KOPT-K1 (cell line): ENCODE results near the gene LTBP2.
"Not testable (repeated sequence)": the region's sequence is repeated elsewhere in the genome, so short reads cannot be mapped to it uniquely, and the experiment has no call there.

Experiments
- H3K27ac ChIP-seq: fragments of 200-600 bp; sonication (generic); 2 replicates; pipeline ENCODE4 v1.5.1; 2016; ENCODE audit warnings: antibody characterized with exemption, mild to moderate bottlenecking, low read depth, low read length; ENCODE audit not compliant: poor library complexity, severe bottlenecking
- H3K36me3 ChIP-seq: fragments of 200-600 bp; sonication (generic); 2 replicates; pipeline ENCODE4 v1.5.1; 2017; ENCODE audit warnings: antibody characterized with exemption, mild to moderate bottlenecking, low read length, moderate library complexity; ENCODE audit not compliant: insufficient read depth
- H3K9me3 ChIP-seq: fragments of 200-600 bp; sonication (generic); 2 replicates; pipeline ENCODE4 v1.5.1; 2017; ENCODE audit warnings: antibody characterized with exemption, low read length, mild to moderate bottlenecking; ENCODE audit not compliant: insufficient read depth, poor library complexity, severe bottlenecking

The LTBP2 gene

DNA sequence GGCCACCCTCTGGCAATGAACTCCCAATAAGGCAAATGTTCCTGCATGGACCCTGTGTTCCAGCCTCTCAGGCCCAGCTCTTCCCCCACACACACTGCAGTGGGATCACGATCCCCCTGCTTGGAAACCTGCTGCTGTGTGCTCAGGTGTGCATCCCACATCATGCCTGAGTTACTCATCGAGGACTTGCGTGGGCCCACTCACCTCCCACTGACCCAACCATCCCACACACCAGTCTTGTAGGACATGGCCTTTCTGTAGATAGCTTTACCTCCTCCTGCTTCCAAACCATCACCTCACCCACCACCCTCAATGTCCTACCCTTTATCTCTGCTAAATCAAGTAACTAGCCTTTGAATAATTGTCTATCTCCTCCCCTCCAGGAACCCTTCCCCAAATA, 143.5 kb downstream of the LTBP2 start:
- Histone ChIP-seq H3K9me3 (no peaks in the 10 kb centered on the region), H3K36me3 (no peaks in the 10 kb centered on the region), H3K27ac (no peak overlapping the region)

DNA sequence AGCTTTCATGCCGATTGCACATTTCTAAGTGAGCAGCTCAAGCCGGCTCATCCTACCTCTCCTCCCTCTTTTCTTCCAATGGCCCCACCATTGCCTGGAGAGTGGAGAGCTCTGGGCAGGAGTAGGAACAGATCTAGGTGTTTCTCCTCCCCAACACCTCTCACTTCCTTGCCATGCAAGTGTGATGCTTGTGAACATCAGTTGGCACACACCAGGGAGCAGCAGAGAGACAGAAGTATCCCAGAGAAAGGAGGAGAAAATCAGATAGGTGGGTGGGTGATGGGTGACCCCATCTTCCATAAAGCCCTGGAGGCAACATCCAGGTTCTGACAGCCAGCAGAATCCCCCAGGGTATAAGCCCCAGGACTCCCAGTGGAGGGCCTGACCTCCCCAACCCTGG, 146.7 kb downstream of the LTBP2 start:
- H3K9me3 ChIP-seq: no peaks in the 10 kb centered on the region
- H3K36me3 ChIP-seq: no peaks in the 10 kb centered on the region
- no peak overlapping the region for H3K27ac ChIP-seq

DNA sequence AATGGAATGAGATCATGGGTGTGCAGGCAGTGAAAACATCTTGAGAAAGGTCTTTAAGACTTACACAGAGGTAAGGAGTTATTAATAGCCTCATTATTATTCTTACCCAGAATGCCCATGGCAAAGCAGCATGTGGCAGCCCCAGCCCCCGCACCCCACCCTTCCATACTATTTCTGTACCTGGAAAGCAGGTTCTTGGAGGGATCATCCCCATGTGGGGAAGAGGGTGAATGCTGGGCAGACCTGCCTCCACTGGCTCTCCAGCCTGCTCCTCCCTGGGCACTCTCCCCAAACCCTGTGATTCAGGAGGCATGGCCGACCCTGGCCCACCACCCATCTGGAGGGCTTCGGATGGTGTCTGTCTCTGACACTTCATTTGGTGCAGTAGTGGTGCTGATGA, 147.3 kb downstream of the LTBP2 start:
- no peaks in the 10 kb centered on the region for H3K36me3 ChIP-seq
- H3K9me3 ChIP-seq: no peaks in the 10 kb centered on the region
- H3K27ac ChIP-seq: no peak overlapping the region

DNA sequence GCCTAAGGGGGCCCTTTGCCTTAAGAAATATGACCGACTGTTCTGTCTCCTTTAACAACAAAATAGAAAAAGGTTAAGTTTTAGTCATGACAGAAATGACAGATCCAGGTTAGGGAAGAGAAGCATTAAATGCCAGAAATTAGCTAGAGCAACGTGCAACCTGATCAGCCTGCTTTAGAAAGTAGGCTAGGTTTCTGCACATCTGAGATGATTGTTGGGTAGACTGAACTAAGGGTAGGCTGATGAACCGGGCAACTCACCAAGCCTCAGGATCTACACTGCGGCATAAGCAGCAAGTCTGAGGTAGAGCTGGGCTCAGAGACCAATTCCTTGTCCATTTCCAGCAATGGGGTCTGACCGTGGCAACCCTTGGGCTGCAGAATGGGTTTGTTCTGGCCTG, 148.3 kb downstream of the LTBP2 start:
- Histone ChIP-seq H3K36me3 (no peaks in the 10 kb centered on the region), H3K9me3 (no peaks in the 10 kb centered on the region), H3K27ac (no peak overlapping the region)

DNA sequence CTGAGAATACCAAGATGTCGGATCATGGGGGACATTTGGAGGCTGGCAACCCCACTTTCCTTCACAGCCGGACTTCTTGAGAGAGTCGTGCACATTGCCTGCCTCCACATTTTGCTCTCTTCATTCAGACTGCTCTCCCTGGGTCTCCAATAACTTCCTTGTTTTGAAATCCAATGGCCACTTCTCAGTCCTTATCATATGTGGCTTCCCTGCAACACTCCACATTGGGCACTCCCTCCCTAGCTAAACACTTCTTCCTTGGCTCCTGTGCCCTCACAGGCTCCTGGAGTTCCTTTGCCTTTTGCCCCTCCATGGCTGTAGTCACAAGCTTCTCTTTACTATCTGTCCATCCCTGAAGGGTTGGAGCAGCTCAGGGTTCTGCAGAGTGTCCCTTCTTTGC, 149.0 kb downstream of the LTBP2 start:
- Histone ChIP-seq H3K27ac (no peak overlapping the region), H3K36me3 (no peaks in the 10 kb centered on the region), H3K9me3 (no peaks in the 10 kb centered on the region)

DNA sequence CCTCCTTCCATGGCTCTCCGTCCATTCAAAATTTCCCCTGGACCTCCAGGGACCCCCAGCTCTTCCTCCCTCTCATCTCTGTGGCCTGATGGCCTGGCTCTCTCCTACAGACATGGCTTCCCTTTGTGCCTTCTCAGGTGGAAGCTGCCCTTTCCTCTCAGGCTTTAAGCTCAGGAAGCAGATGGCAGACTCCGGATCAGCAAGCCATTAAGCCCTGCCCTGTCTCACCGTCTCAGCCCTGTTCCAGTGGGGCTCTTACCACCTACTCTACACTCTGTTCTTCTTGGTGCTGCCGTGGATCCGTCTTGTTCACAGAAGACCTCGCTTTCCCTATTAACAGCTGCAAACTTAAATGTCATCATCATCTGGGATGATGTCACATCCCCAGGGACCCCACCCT, 152.1 kb downstream of the LTBP2 start:
- no peaks in the 10 kb centered on the region for H3K36me3 ChIP-seq
- no peaks in the 10 kb centered on the region for H3K9me3 ChIP-seq
- H3K27ac ChIP-seq: no peak overlapping the region

DNA sequence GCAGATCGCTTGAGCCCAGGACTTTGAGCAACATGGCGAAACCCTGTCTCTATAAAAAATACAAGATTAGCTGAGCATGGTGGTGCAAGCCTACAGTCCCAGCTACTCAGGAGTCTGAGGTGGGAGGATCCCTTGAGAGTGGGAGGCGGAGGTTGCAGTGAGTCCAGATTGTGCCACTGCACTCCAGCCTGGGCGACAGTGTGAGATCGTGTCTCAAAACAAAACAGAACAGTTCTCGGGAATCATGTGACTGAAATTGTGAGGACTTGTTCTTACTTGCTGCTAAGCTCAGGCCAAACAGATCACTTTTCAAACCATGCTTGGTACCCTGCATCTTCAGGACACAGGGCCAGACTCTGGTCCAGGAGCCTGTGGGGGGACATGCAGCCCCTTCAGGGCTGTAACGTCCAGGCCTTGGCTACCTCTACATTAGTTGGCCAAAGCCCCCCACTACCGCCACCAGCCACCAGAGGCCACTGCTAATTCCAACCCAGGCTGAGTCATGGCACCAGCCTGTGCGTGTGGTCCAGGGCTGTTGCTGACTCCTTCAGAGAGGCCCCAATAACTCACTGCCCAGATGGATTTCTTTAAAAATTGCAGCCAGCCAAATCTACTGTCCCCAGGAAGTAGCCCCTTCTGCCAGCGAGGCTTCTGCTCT, 152.6 kb downstream of the LTBP2 start:
- no peak overlapping the region for H3K27ac ChIP-seq
- H3K36me3 ChIP-seq: no peaks in the 10 kb centered on the region
- H3K9me3 ChIP-seq: no peaks in the 10 kb centered on the region

DNA sequence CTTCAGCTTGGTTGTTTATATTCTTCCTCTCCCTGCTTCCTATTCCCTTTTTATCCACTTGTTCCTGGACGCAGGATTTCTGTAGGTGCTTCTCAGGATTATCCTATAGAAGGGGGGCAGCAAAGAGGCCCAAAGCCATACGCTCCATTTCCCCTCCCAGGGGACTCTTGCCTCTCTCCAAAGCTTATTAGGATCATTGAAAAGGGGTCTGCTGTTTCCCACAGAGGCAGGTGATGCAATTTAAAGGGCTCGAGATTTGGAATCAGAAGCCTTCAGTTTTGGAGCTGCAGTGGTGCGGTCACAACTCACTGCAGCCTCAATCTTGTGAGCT, 154.5 kb downstream of the LTBP2 start:
- Histone ChIP-seq H3K36me3 (no peaks in the 10 kb centered on the region), H3K9me3 (no peaks in the 10 kb centered on the region), H3K27ac (no peak overlapping the region)

DNA sequence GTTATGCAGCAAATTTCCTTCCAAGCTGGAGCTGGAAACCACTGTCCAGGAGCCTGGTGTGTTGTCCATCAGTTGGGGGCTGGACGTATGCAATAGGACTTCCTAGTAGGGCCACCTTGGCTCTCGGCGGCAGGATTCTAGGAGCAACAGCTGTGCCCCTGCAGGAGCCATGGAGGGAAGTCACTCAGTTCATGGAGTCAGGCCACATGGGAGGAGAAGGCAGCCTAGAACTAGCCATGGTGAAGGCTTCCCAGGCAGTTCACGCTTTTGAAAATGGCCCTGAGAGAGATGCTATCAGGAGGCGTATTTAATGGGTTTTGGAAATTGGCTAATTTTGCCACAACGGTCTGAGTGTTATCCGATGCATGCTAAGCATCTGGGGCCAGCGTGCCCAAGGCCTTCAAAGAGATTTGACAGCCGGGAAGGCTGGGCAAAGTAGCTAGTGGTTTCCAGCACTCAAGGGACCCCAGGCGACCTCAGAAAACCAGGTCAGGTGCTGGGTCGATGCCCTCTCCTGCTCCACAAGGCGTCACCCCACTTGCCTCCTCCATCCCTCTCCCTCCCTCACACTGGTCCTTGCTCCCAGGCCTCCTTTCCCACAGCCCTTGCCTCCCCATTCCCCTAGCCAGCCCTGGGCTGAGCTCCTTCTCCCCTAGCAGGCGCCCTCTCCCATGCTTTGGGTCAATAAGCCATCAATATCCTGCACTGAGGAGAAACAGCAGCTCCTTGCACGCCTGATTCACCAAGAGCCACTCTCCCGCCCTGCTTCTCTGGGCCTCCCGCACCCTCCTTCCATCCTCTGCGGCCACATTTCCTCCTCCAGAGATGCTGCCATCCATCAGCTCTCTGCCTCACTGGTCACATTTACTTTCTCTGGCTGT, 155.1 kb downstream of the LTBP2 start:
- H3K36me3 ChIP-seq: no peaks in the 10 kb centered on the region

DNA sequence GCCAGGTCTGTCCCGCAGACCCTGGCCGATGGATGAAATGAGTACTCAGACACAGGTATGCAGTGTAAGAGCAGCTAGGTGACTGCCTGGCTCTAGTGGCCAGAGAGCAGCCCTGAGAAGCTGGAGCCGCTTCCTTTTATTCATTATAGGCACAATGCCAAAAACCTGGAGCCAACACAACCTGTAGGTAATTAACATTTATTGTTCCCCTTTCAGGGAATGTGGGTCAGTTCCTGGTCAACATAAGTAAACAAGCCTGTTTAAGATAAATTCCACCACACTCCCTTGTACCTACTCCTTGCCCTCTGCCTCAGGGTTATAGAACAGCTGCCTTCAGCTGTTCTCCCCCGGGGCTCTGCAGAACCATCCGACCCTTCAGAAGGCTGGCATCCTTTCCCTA, 157.6 kb downstream of the LTBP2 start:
- H3K9me3 ChIP-seq, H3K27ac ChIP-seq, H3K36me3 ChIP-seq: not testable (repeated sequence)

More for the DNA sequence above, 155.1 kb downstream of the LTBP2 start:
- Histone ChIP-seq H3K27ac (no peak overlapping the region), H3K9me3 (no peaks in the 10 kb centered on the region)
